GM10266 (cell line): ENCODE measurements around the gene SNAP29.
"Not testable (repeated sequence)": the region's sequence is repeated elsewhere in the genome, so short reads cannot be mapped to it uniquely, and the experiment has no call there.

Experiments used
- DNase-seq: peaks from one replicate; pipeline ENCODE4 v3.0.0; 2012; ENCODE audit errors: extremely low spot score
- TF ChIP-seq, protein P1 (sequence below): IDR thresholded peaks from 2 replicates; pipeline ENCODE4 v1.5.1; 2012; ENCODE audit warnings: mild to moderate bottlenecking, low read depth; ENCODE audit not compliant: control insufficient read depth, insufficient read depth; ENCODE audit errors: missing control alignments

The SNAP29 gene

GRCh38 chr22:20889025-20889704, 30.4 kb downstream of the SNAP29 start:
- TF ChIP-seq, protein P1, sequence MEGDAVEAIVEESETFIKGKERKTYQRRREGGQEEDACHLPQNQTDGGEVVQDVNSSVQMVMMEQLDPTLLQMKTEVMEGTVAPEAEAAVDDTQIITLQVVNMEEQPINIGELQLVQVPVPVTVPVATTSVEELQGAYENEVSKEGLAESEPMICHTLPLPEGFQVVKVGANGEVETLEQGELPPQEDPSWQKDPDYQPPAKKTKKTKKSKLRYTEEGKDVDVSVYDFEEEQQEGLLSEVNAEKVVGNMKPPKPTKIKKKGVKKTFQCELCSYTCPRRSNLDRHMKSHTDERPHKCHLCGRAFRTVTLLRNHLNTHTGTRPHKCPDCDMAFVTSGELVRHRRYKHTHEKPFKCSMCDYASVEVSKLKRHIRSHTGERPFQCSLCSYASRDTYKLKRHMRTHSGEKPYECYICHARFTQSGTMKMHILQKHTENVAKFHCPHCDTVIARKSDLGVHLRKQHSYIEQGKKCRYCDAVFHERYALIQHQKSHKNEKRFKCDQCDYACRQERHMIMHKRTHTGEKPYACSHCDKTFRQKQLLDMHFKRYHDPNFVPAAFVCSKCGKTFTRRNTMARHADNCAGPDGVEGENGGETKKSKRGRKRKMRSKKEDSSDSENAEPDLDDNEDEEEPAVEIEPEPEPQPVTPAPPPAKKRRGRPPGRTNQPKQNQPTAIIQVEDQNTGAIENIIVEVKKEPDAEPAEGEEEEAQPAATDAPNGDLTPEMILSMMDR, result no peak
- DNase-seq, result no peak

DNA sequence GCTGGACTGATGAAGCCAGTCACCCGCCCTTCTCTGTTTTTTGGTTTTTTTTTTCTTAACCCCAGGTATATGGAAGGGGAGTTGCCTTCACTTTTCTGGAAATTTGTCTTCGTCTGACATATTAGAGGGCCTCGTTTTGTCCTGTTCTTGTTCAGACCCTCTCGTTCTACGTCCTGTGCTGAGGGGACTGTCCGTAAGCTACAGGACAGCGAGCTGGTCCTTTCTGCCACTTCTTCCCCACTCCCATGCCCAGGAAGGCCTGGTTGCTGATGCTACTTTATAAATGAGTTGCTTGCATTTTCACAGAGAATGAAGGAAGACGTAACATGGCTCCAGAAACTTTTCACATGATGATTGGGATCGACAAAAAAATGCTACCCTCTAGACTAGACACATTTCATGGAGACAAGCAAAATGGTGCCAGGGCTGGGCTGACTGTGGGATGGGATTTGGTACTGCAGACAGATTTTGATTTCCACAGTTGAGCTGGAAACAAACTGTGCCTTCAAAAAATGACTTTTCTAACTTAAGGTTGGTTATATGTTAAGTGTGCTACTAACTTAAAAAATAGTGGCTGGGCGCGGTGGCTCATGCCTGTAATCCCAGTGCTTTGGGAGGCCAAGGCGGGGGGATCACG, 31.2 kb downstream of the SNAP29 start:
- no peak for DNase-seq
- TF ChIP-seq, protein P1, result no peak

DNA sequence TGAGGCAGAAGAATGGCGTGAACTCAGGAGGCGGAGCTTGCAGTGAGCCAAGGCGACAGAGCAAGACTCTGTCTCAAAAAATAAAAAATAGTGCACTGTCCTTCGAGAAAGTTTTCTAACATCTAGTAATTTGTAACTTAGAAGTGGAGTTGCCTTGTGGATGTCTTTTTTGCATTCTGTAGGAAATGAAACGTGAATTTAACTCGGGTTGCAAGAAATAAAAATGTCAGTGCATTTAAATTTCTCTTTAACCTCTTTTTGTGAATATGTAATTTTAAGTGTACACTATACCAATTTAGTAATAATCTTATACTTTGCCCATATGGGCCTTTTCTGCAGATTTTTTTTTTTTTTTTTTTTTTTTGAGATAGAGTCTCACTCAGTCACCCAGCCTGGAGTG, 32.2 kb downstream of the SNAP29 start:
- TF ChIP-seq, protein P1, result no peak
- DNase-seq, result no peak

- not testable (repeated sequence) for DNase-seq
Observed at GRCh38 chr22:20897737-20898136, 38.9 kb downstream of the SNAP29 start.

DNA sequence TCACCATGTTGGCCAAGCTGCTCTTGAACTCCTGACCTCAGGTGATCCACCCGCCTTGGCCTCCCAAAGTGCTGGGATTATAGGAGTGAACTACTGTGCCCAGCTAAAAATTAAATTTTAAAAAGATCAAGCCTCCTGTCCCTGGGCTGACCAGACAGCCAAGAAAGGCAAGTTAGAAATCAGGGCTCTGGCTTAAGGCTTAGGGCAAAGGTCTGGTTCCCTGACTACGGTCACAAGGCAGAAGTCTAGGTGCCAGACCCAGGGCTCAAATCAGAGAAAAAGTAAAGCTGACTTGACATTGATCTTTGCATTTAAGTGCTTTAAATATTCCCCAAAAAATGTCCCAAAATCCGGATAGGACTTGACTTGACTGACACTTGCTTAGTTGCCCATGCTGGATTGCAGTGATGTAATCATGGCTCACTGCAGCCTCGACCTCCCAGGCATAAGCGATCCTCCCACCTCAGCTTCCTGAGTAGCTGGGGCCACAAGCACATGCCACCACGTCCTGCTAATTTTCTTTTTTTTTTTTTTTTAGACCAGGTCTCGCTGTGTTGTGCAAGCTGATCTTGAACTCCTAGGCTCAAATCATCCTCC, 41.1 kb downstream of the SNAP29 start:
- TF ChIP-seq, protein P1, result no peak
- no peak for DNase-seq

DNA sequence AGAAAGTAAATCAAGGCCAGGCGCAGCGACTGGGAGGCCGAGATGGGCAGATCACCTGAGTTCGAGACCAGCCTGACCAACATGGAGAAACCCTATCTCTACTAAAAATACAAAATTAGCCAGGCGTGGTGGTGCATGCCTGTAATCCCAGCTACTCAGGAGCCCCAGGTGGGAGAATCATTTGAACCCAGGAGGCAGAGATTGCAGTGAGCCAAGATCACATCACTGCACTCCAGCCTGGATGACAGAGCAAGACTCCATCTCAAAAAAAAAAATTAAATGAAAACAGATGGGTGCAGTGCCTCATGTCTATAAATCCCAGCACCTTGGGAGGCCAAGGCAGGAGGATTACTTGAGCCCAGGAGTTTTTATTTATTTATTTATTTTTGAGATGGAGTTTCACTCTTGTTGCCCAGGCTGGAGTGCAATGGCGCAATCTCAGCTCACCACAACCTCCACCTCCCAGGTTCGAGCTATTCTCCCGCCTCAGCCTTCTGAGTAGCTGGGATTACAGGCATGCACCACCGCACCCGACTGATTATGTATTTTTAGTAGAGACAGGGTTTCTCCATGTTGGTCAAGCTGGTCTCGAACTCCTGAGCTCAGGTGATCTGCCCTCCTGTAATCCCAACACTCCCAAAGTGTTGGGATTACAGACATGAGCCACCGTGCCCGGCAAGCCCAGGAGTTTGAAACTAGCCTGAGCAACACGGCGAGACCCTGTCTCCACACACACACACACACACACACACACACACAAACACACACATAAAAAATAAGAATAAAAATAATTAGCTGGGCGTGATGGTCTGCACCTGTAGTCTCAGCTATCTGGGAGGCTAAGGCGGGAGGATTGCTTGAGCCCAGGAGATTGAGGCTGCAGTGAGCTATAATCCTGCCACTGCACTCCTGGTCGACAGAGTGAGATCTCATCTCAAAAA, 42.6 kb downstream of the SNAP29 start:
- DNase-seq, result not testable (repeated sequence)

DNA sequence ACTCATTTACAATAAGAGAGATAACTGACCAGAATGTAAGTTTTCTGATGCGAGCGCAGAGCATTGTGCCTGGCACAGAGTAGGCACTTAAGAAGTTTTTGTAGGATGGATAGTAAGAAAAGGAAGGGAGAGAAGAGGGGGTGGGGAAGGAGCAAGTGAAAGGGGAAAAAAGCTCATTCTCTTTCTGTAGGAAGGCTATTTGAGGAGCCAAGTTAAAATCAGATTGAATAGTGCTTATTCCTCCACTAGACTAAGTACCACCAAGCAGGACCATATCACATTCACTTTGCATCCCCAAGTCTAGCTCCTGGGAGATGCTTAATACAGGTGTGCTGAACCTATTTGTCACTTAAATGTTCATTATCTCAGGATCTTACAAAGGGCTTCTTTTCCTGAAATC, 44.3 kb downstream of the SNAP29 start:
- DNase-seq, result no peak
- TF ChIP-seq, protein P1, result no peak
